GM19324 (cell line): ENCODE results near the gene APCDD1L.
"Not testable (repeated sequence)": the region's sequence is repeated elsewhere in the genome, so short reads cannot be mapped to it uniquely, and the experiment has no call there.

Experiments
- ATAC-seq: cut with Tn5 transposase; IDR thresholded peaks from one replicate; pipeline ENCODE4 v1.9.1; 2021; ENCODE audit warnings: mild to moderate bottlenecking, moderate library complexity; ENCODE audit not compliant: unreplicated experiment, low FRiP score

The APCDD1L gene

DNA sequence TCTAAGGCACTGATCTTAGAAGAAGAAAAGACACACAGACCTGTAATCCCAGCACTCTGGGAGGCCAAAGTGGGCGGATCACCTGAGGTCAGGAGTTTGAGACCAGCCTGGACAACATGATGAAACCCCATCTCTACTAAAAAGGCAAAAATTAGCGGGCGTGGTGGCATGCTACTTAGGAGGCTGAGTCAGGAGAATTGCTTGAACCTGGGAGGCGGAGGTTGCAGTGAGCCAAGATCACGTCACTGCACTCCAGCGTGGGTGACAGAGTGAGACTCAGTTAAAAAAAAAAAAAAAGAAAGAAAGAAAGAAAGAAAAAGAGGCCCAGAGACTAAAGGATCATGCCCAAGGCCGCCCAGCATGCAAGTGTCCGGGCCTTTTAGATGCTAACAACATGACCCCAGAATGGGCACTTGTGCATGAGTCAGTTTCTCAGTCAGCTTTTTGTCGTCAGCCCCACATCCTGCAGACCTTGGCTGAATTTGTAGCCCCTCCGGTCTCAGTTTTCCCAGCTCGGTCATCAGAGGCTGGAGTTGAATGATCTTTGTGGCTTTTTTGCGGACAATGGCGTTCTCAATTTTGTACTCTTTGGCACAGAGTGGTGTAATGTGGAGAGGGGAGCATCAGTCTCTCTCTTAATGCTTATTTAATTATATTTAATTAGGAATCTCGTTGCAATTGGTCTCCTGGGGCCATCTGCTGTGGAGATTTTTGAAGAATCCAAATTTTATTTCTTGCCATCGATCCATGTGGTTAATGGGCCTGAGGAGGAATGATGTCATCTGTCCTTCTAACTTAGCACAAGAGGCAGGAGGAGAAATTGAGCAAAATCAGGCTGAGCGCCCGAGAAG is 30.6 kb upstream of the APCDD1L start:
- ATAC-seq = no peak

DNA sequence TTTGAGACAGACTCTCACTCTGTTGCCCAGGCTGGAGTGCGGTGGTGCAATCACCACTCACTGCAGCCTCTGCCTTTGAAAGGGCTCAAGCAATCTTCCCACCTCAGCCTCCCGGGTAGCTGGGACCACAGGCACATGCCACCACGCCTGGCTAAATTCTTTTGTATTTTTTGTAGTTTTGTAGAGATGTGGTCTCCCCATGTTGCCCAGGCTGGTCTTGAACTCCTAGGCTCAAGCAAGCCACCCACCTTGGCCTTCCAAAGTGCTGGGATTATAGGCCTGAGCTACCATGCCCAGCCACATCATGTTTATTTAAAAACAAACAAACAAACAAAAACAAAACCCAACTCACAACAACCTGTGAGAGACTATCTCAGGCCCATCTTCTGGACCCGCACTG is 29.7 kb upstream of the APCDD1L start:
- no peak for ATAC-seq

GRCh38 chr20:58544286-58544685 is 29.1 kb upstream of the APCDD1L start:
- ATAC-seq = no peak

GRCh38 chr20:58543274-58543673 is 28.1 kb upstream of the APCDD1L start:
- no peak for ATAC-seq

GRCh38 chr20:58542411-58543095 is 27.4 kb upstream of the APCDD1L start:
- ATAC-seq = no peak

- ATAC-seq = not testable (repeated sequence)
Observed at GRCh38 chr20:58542034-58542410, 26.8 kb upstream of the APCDD1L start.

DNA sequence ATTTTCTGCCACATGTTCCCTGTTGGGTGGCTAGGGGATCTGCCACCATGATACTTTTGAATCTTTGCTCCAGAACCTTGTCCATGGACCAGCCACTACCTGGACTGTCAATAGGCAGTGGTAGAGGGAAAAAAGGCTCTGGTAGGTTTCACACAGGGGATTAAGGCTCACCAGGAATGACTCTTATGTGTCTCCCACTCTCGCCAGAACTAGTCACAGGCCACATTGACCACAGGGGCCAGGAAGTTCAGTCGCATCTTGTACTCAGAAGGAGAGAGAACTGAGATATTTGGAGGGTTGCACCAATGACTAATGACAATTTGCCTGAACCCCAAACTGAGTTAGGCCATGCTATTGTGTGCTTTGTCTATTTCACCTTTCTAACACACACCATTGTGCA is 23.6 kb upstream of the APCDD1L start:
- ATAC-seq = no peak

DNA sequence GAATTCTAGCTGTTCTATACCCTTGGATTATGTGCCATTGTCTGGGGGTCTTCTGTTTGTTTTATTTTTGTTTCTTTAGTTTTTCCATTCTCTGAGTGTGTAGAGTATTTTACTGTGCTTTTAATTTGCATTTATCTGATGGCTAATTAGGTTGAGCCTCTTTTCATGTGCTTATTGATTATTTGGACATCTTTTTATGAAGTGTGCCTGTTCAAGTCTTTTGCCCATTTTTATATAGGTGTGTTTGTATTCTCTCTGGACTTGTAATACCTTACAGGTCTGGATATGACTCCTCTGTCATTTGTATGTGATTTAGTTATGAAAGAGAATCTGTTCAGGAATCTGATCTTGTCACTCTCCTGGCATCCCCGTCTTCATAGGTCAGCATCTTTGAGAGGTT is 22.6 kb upstream of the APCDD1L start:
- no peak for ATAC-seq

DNA sequence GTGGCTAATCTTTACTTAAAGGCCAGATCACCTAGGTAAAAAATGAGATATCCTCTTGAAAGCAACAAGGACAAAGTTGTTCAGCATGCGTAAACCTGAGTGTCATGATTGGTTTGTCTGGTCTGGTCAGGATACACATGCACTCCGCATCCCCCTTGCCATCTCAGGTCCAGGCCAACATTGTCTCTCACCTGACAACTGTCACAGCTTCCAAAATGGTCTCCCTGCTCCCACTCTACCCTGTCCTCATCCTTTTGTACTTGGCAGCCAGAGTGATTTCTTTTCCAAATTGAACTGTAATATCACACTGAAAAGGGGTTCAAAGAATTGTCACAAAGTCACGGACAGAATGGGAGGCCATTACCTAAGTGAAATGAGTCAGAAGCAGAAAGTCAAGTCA is 21.1 kb upstream of the APCDD1L start:
- no peak for ATAC-seq

GRCh38 chr20:58531657-58532056 is 16.5 kb upstream of the APCDD1L start:
- ATAC-seq = no peak

DNA sequence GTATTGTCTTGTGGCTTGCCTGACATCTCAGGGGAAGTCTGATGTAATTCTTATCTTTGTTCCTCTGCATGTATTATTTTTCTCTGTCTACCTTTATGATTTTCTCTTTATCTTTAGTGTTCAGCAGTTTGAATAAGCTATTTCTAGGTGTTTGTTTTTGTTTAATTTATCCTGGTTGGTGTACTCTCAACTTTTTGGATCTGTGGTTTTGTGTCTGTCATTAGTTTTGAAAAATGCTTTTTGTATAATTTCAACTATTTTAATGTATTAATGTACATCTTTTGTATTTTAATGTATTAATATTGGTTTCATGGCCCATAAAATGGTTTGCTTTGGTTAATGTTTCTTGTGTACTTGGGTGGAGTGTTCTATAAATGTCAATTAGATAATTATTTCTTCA is 15.9 kb upstream of the APCDD1L start:
- ATAC-seq = no peak

DNA sequence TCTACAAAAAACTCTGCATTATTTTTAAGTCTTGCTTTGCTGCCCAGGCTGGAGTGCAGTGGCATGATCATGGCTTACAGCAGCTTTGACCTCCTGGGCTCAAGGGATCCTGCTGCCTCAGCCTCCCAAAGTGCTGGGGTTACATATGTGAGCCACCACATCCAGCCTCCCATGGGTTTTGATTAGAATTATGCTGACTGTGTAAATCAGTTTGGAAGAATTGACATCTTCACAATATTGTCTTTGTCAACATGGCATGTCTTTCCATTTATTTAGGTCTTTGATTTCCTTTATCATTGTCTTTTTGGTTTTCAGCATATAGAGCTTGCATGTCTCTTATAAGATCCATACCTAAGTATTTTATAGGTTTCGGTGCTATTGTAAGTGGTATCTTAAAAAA is 13.2 kb upstream of the APCDD1L start:
- no peak for ATAC-seq

- ATAC-seq = no peak
Observed at GRCh38 chr20:58526411-58526810, 11.2 kb upstream of the APCDD1L start.

GRCh38 chr20:58524814-58525213 is 9.6 kb upstream of the APCDD1L start:
- ATAC-seq = no peak

DNA sequence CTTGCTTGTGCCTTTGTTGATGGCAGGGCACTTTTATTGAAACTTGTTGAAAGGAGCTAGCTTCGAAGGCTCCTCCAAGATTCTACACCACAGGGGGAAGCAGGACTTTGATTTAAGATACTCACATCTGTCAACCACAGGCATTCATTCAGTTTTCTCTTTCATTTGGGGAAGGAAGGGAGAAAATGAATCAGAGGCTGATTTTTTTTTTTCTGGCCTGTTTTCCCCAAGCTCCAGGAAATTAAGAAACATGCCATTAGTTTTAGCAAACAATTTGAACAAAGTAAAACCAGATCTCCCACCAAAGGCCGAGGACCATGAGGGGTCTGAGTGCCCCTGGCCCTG is 8.7 kb upstream of the APCDD1L start:
- no peak for ATAC-seq

DNA sequence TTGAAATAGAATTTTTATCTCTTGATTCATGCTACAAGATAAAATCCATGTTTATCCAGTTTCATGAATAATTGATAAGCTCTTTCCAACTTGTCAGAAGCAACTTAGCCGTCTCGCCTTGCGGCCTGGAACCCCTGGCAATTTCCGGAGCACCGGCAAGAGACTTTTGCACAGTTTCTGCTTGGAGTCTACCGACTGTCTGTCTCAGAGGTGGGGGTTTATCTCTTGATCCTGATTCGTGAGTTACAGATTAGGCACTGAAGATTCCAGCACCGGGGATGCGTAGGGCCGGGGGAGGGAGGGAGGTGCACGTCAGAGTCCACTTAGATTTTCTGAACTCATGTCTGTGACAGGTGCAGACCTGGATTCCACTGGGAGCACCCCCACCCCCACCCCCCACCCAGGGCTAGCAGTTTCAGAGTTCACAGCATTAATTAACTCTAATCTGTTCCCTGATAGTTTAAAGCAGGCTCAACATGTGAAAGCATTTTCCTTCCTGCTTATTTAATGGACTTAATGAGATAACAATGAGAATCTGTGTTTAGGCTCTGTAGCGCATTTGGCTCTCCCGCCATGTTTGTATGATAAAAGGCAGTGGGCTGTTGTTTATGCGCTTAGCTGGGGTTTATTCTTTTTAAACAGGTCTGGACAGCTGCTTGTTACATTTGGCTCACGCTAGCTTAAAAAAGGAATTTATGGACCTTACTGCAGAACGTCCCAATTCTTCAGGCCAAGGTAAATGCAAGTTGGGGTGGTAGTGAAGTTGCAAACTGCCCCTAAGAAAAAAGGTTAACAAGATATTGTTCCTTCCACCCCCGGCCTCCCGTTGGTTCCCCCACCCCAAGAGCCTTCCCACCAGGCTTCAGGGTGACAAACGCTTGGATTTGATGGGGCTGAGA is 8.1 kb upstream of the APCDD1L start:
- ATAC-seq = no peak

- ATAC-seq = no peak
Observed at GRCh38 chr20:58522666-58523065, 7.5 kb upstream of the APCDD1L start.

- ATAC-seq = no peak
Observed at GRCh38 chr20:58521763-58522162, 6.6 kb upstream of the APCDD1L start.

- no peak for ATAC-seq
Observed at GRCh38 chr20:58519940-58520712, 4.9 kb upstream of the APCDD1L start.

DNA sequence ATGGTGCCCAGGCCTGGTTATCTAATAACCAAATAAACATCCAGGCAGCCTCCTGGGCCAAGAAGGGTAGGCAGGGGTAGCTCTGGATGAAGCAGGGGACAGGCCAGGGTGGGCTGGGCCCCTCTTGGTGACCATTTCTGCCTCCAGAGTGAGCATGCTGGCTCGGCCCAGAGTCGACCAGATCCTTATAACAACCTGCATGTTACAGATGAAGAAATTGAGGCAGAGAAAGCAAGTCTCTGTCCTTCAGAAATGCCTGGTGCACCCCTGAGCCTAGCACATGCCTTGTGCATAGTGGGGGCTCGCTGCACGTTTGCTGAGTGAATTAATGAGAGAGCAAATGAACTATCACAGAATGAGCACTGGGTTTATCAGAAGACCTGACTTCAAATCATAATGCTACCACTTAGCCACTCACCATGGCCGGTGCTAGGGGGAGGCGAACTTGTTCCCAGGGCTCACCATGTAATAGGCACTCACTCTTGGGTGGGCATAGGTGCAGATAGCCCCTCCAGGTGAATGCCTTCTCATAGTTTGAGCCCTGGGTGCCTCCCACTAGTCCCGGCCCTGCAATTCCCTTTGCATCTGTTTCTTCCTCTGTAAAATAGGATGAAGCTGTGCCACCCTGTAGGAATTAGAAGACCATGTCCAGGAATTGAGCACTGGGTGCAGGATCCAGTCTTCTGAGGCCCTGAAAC is 3.8 kb upstream of the APCDD1L start:
- no peak for ATAC-seq
